ENCODE data around the gene FBXL4. TPM values are rescaled to one million over a fixed set of nuclear protein-coding genes. Genes with fewer than 3 reads are reported as not detected.

The FBXL4 gene
- total RNA-seq, 4 donors from 2014 or later, result 4.9 to 15.1 (median 10.0) TPM

DNA sequence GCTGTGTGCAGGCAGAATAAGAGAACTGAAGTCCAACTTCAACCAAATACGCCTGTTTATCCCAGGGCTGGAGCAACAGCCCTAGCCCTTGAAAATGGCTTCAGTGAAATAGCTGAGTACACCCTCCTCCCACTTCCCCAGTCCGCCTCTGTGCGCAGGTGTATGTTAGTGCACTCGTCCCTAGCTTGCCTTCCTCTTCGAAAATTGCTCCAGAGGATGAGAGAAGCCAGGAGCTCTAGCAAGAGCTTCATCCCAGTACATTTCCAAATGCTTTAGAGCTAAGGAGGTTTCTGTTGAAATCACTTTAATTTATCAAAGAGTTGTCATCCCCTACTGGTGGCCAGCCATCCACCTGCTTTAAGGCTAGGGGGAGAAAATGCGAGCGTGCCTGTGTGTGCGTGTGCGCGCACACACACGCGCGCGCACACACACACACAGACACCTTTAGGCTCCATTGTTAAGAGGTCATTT is 118.8 kb downstream of the FBXL4 start:
- intact Hi-C loops (cut with DNase I), result no loop called here
- no peak overlapping the region for H3K4me3 ChIP-seq
- TF ChIP-seq, protein P1, sequence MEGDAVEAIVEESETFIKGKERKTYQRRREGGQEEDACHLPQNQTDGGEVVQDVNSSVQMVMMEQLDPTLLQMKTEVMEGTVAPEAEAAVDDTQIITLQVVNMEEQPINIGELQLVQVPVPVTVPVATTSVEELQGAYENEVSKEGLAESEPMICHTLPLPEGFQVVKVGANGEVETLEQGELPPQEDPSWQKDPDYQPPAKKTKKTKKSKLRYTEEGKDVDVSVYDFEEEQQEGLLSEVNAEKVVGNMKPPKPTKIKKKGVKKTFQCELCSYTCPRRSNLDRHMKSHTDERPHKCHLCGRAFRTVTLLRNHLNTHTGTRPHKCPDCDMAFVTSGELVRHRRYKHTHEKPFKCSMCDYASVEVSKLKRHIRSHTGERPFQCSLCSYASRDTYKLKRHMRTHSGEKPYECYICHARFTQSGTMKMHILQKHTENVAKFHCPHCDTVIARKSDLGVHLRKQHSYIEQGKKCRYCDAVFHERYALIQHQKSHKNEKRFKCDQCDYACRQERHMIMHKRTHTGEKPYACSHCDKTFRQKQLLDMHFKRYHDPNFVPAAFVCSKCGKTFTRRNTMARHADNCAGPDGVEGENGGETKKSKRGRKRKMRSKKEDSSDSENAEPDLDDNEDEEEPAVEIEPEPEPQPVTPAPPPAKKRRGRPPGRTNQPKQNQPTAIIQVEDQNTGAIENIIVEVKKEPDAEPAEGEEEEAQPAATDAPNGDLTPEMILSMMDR (IDR thresholded peaks at IDR 0.05), result no peak
- 7 to 20% methylated on average over 13 to 14 of the region's 14 CpGs for WGBS, 2 donors
- H3K9me3 ChIP-seq, result no peaks in the 10 kb centered on the region
- no peak overlapping the region for H3K27ac ChIP-seq
- peaks cover 27 to 61% (median 35%) of the 10 kb centered on the region in 3 donors for H3K4me1 ChIP-seq
- no peaks in the 10 kb centered on the region for H3K36me3 ChIP-seq
- no peak for DNase-seq
- H3K27me3 ChIP-seq, result peaks cover 39 to 100% (median 75%) of the 10 kb centered on the region in 4 donors

DNA sequence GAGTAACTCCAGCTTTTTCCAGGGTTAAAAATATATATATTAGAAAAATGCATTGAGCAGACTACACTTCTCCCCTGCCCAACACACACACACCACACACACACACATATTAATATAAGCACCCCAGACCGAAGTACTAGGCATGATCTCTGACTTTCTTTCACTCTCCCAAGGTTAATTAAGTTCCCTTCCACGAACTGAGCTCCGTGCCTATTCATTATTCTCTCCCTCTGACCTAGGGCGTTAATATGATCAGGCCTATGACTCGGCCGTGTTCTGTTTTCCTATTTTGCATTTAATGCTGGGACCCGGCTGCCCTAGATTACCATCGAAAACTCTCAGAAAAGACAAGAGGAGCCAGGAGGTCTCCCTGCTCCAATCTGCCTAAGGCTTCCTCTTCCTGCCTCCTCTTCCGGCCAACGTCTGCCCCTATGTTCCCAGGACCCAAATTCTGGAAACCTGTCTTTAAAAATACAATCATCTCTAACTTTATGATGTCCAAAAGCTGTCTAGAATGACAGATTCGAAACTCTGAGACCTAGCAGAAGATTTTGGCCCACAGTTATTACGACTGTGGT is 119.4 kb downstream of the FBXL4 start:
- Histone ChIP-seq H3K4me3 (no peak overlapping the region), H3K9me3 (no peaks in the 10 kb centered on the region), H3K36me3 (no peaks in the 10 kb centered on the region), H3K27me3 (peaks cover 39 to 100% (median 77%) of the 10 kb centered on the region in 4 donors), H3K27ac (no peak overlapping the region), H3K4me1 (peaks cover 22 to 57% (median 28%) of the 10 kb centered on the region in 3 donors)
- intact Hi-C loops (cut with DNase I), result no loop called here
- no peak for TF ChIP-seq POLR2A (IDR thresholded peaks at IDR 0.05)
- TF ChIP-seq, protein P1 (IDR thresholded peaks at IDR 0.05), result no peak
- no peak for DNase-seq
- 11 to 13% methylated on average over 12 of the region's 12 CpGs for WGBS, 2 donors

DNA sequence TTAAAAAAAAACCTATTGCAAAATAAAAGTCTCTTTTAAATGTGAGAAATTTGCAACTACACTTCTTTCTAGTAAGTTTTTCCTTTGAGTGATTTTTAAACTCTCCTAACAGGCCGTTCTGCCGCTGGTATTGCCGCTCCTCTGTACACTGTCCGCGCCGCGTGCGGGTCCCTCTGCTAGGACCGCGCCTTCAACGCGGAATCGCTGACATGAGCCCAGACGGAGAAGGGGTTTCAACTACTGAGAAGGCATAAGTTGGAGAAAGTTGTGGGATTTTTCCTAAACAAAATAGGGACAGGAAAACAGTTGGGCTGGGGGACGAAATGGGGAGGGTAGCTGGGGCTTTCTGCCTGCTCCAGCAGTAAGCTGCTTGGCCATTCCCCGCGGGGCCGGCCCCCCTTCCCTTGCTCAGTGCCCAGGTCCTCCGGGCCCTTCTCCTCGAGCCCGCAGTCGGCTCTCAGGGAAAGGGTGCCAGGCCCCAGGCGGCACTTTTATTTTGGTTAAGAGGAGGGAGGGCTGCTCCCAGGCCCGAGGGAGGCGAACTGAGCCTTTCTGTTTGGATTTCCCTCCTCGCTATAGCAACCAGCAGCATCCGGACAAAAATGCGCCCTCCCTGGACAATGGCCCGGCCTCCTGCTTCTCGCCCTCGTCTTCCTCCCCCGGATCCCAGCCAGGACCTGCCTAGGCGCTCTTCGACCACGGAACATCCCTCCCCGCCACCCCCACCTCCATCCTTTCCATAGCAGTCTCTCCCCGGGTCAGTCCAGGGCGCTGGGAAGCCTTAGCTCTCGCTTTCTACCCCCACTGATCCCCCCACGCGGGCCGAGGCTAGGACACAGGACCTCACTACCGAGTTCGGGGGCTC is 120.2 kb downstream of the FBXL4 start:
- 11 to 18% methylated on average over 28 to 40 of the region's 44 CpGs for WGBS, 2 donors
- peaks cover 14 to 50% (median 20%) of the 10 kb centered on the region in 3 donors for H3K4me1 ChIP-seq
- no peak for DNase-seq
- intact Hi-C loops (cut with DNase I), result no loop called here
- no peaks in the 10 kb centered on the region for H3K9me3 ChIP-seq
- no peak overlapping the region for H3K27ac ChIP-seq
- no peak for TF ChIP-seq POLR2A (IDR thresholded peaks at IDR 0.05)
- TF ChIP-seq, protein P1 (IDR thresholded peaks at IDR 0.05), result no peak
- peak overlapping the region in 1 of 4 donors; percentile 24 for H3K4me3 ChIP-seq
- H3K27me3 ChIP-seq, result peaks cover 38 to 100% (median 76%) of the 10 kb centered on the region in 4 donors
- no peaks in the 10 kb centered on the region for H3K36me3 ChIP-seq

DNA sequence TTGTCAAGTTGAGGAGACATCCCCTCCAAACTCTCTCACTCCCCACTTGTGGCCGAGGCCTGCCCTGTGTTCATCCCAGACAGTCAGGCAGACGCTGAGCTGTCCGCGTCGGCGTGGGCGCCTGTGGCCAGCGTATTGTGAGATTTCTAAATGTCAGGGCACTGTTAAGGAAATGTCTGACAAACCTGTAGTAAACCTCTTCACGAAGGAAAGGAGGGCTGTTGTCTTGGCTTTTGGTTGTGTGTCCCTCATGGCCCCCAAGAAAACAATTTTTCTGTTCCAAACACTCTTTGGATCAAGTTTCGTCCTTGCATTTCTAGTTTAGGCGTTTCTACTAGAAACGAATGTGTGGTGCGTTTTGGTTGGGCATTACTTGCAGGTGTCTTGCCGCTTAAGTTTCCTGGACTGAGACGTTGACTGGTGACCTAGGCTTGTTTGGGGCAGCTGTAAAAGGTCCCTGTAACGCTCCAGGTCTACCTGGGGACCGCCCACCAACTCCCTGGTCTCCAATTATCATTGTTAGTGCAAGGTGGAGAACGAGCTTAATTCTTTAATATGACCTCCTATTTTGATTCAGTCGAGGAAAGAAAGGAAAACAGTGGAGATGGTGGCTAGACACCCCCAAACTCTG is 122.0 kb downstream of the FBXL4 start:
- WGBS, 2 donors, result 10 to 16% methylated on average over 17 to 19 of the region's 19 CpGs
- intact Hi-C loops (cut with DNase I), result no loop called here
- Histone ChIP-seq H3K27ac (no peak overlapping the region), H3K27me3 (peaks cover 21 to 100% (median 59%) of the 10 kb centered on the region in 4 donors), H3K9me3 (no peaks in the 10 kb centered on the region), H3K4me3 (no peak overlapping the region), H3K36me3 (no peaks in the 10 kb centered on the region), H3K4me1 (peaks cover 5 to 32% (median 6%) of the 10 kb centered on the region in 3 donors)
- DNase-seq, result no peak
- TF ChIP-seq, protein P1 (IDR thresholded peaks at IDR 0.05), result no peak
- TF ChIP-seq POLR2A (IDR thresholded peaks at IDR 0.05), result no peak

All from esophagus squamous epithelium (tissue), 5 donors.